ENCODE data around the gene AKAP8L.

DNA sequence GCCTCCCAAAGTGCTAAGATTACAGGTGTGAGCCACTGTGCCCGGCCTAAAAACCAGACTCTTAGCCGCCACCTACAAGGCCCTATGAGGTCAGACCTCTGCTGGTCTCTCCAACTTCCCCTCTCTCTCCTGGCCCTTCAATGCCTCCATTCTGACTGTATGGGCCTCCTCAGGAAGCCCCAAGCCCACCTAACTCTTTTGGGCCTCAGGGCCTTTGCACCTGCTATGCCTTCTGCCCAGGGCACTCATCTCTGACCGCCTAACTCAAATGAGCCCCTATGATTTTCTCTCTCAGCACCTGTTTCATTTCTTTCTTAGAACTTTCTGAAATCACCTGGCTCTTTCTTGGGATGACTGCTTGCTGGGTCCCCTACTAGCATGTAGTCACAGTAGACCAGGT is 24.5 kb upstream of the AKAP8L start:
- TF ChIP-seq, protein P1, sequence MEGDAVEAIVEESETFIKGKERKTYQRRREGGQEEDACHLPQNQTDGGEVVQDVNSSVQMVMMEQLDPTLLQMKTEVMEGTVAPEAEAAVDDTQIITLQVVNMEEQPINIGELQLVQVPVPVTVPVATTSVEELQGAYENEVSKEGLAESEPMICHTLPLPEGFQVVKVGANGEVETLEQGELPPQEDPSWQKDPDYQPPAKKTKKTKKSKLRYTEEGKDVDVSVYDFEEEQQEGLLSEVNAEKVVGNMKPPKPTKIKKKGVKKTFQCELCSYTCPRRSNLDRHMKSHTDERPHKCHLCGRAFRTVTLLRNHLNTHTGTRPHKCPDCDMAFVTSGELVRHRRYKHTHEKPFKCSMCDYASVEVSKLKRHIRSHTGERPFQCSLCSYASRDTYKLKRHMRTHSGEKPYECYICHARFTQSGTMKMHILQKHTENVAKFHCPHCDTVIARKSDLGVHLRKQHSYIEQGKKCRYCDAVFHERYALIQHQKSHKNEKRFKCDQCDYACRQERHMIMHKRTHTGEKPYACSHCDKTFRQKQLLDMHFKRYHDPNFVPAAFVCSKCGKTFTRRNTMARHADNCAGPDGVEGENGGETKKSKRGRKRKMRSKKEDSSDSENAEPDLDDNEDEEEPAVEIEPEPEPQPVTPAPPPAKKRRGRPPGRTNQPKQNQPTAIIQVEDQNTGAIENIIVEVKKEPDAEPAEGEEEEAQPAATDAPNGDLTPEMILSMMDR (IDR thresholded peaks at IDR 0.05), result no peak
- TF ChIP-seq POLR2A (IDR thresholded peaks at IDR 0.05), result no peak

All from Peyer's patch (tissue), 4 donors.